ENCODE measurements around the gene FAM124B.
"Not testable (repeated sequence)": the region's sequence is repeated elsewhere in the genome, so short reads cannot be mapped to it uniquely, and the experiment has no call there.

The FAM124B gene

DNA sequence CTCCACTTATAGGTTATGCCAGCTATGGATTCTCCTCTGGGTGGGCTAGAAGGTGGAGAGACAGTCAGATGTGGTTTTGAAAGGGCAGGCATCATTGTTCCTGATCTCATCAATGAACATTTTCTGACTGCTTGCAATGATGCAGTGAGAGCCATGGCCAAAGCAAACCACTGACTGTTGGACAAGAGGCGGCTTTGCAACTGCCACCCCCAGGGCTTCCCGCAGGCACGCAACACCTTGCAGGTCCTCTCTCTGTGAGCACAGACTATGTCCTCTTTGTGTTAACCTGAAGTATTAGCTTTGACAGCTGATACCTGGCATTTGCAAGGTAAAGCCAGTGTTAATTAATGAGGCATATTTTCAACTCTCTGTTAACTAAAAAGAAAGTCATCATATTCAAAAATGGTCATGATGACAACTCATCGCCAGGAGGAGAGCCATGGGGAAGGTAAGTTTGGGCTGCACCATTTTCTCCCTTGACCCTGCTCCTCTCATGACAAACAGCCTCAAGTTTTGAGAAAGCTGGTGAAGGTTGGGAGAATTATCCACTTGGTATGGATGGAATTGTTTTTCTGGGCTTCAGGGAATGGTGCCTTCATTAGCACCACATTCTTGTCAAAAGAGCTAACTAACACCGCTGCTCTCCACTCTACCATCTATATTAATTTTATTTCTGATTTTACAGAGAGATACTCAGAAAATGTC is 14.9 kb upstream of the FAM124B start:
- DNase-seq (ENCODE audit: low read depth in 3 of 3, low spot score in 1 of 3), result no peak

DNA sequence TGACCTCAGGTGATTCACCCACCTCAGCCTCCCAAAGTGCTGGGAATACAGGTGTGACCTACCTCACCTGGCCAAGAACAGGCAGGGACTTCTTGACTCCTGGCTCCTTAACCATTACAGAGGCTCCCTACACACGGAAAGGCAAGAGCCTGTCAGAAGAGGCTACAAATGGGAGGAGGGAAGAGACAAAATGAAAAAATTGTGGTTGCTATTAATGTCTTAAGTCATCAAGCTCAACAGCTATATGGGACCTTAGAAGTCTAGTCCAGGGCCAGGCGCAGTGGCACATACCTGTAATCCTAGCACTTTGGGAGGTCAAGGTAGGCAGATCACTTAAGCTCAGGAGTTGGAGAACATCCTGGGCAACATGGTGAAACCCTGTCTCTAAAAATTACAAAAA is 11.5 kb upstream of the FAM124B start:
- DNase-seq (ENCODE audit: low read depth in 3 of 3, low spot score in 1 of 3), result no peak

DNA sequence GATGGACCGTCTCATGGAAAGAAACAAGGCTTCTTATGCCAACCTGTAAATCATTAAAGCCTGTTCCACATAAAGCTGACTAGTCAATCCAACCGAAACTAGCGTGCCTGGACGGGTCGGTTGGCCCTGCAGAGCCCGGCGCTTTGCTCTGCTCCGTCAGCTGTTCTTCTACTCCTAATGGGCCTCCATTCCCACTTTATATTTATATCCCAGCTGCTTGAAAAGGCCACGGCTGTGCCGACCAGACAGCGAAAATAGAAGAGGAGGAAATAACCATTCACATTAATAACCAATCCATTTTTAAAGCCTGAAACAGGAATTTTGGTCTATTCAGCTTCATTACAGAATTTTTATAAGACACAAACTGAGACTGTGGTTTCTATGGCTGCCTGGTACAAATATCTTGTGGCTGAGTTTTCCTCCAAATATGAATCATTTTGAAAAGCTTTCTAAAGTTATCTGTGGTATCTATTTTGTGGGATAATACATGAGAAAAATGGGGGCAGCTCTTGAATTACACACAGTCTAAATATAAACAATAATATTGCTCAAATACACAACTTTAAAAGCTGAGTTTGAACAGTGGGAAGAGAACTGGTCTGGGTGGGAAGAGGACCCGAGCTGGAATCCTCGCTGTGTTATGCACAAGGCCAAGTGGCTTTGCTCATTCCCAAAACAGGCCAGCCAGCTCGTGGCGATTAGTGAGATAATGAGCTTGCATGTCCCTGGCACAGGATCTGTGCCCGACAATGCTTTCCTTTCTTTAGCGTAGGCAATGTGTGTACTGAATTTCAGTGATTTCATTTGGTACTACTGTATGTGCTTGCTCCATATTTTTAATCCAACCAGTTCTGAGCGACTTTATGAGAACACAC is 10.5 kb upstream of the FAM124B start:
- no peak for DNase-seq (ENCODE audit: low read depth in 3 of 3, low spot score in 1 of 3)

DNA sequence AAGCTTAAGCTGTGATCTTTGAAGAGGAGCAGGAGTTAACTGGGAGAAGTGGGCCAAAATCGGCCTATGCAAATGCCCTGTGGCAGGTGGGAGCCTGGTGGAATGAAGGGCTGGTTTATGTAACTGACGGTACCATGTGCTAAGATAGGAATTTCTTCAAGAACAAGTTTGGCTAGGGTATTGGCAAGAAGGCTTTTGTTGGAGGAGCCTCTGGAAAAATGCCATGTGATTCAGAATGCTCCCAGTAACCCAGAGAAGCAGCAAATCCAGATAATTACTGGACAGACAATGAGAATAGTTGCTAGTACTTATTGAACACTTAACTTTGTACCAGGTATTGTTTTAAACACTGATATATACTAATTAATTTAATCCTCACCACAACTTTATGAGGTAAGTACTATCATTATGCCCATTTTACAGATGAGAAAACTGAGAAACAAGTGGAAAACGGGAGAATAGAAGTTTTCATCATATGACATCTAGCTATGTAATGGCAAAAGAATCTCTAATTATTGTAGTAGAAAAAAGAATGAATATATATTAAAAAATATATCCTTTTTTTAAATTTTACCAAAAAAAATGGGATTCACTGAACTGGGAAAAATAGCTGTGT is 9.1 kb upstream of the FAM124B start:
- DNase-seq (ENCODE audit: low read depth in 3 of 3, low spot score in 1 of 3), result no peak

DNA sequence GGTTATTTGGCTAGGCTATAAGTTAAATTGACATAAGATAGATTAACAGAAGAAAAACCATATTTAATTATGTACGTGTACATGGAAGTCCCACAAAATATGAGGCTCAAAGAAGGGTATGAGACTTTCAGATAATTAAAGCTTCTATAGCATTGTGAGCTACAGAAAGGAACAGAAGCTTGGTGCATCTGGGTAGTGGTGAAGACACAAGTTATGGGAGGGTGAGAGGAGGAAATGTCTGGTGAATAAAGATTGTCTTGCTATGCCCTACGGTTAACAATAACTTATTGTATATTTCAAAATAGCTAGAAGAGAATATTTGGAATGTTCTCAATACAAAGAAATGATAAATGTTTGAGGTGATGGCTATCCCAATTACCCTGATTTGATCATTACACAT is 6.8 kb upstream of the FAM124B start:
- DNase-seq (ENCODE audit: low read depth in 3 of 3, low spot score in 1 of 3), result no peak

DNA sequence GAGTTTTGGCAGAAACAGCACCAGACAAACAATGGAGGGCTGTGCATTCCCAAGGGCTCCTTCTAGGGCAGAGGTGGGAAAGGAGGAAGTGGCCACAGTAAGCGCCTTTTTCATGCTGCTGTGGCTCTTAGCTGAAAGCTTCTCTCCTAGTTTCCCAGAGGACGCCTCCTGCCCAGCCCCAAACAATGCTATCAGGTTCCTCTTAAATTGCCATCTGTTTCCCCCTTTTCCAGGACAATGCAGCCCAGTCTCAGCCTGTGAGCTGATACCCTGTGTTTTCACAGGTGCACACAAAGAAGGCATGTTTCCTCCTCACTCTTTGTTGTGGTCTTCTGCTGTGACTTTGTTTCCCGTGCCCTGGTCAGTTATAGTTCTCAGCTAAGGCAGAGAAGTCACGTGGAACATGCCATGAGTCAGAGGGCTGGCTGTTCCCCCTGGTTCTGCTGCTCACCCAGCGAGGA is 5.4 kb upstream of the FAM124B start:
- no peak for DNase-seq (ENCODE audit: low read depth in 3 of 3, low spot score in 1 of 3)

DNA sequence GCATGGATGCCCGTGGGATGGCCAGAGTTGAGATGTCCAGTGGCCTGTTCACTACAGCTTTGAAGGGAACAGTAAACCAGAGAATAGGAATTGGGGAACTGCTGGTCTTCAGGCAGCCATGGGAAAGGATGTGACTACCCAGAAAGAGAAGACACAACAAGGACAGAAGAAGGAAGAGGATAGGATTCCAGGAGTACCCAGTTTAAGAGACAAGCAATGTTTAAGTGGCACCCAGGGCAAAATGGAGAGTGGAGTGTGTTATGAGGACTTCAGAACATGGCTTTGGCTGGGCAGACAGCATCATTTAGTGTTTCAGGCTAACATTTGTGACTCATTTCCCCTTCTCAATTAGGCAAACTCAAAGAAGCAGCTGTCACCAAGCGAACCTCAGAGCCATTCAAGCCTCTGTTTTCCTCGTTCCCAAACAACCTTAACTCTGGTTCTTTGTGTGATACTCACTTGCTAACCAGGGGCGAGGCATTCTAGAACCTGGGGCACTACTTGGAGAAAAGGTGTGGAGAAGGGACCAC is 4.0 kb upstream of the FAM124B start:
- DNase-seq (ENCODE audit: low read depth in 3 of 3, low spot score in 1 of 3), result no peak

DNA sequence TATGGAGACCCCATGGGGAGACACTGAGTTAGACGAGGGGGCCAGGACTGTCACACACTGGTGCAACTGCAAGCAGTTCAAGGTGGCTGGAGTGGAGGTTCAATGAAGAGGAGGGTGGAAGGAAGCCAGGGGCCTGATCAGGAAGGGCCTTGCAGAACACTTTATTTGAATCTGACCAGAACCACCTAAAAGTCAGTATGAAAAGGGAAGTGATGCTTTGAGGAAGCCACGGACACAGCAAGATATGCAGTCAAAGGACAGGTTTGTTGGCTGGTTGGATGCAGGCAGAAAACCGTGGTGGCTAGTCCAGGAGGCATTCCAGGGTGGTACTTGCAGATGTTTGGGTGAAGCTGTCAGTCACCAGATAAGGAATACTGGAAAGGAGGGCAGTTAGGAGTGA is 3.5 kb upstream of the FAM124B start:
- no peak for DNase-seq (ENCODE audit: low read depth in 3 of 3, low spot score in 1 of 3)

DNA sequence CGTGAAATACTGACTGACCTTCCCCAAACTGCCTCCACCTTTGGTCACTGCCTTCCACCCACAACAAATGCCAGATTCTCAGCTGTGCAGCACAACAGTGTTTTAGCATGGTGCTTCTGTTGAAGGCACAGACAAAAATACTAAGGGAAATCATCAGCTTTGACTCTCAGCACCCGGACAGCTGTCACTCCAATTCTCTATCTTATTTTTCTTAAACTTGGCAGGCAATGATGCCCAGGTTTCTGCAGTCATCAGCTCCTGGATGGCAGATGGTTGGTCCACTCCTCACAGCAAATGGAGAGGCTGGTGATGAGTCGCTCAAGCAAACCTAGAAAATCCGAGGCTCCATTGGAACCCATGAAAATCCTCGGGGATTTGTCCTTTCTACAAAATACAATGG is 2.9 kb upstream of the FAM124B start:
- no peak for DNase-seq (ENCODE audit: low read depth in 3 of 3, low spot score in 1 of 3)

DNA sequence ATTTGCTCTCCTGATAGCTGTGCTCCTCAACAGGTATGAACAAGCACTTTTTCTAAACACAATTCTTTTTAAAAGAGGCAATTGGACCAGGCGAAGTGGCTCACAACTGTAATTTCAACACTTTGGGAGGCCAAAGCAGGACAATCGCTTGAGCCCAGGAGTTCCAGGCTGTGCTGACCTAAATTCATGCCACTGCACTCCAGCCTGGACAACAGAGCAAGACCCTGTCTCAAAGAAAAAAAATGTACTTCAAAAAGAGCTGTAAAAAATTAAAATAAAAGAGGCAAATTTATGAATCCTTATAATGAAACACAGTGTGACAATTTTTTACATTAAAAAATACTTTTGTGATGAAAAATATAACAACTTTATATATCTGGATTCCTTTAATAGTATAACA is 1.8 kb upstream of the FAM124B start:
- no peak for DNase-seq (ENCODE audit: low read depth in 3 of 3, low spot score in 1 of 3)

DNA sequence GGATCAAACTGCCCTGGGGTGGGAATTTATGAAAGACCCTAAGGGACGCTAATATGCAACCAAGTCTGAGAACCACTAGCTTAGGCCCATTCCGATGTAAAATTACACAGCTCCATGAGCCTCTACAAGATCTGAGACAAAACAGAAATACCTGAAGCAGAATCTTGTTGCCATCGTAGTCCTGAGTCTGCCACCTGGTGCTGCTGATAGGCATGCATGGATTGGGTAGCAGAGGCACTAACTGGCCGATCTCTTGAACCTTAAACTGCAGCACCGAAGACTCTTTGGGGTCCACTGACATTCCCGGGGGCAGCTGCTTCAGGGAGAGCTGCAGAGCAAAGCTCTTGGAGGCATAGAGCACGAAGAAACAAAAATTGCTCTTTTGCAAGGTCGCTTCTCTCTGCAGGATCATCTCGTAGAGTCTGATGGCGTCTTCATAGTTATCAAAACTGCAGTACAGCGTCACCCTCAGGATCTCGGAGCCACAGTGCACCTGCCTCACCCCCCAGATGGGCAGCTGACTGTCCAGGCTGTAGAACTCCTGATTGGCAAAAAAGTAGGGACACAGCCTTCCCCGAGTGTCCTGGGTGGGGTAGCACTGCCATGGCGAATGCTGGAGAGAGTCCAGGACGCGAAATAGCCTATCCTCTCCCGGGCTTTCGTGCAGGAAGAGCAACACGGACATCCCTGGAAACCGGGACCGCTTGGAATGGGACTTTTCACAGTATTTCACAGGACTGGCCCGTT is 848 bp downstream of the FAM124B start:
- no peak for DNase-seq (ENCODE audit: low read depth in 3 of 3, low spot score in 1 of 3)

DNA sequence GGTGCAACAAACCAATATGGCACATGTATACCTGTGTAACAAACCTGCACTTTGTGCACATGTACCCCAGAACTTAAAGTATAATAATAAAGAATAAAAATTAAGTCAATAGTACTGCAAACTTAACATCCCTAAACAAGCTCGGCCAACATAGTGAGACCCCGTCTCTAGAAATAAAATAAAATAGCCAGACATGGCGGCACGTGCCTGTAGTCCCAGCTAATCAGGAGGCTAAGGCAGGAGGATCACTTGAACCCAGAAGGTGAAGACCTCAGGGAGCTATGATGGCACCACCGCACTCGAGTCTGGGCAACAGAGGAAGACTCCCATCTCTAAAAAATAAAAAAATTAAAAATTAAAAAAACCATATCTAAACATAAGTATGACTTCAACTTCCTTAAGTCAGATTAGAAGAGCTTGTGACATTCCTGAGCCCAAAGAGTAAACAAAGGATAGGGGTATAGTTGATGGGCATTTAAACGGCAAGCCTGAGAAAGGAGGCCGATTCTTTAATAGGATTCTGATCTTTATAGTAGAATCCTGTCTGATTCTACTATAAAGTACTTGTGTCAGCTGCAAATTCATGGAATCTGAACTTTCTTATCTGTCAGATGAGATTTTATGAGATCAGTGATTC is 1.6 kb downstream of the FAM124B start:
- DNase-seq (ENCODE audit: low read depth in 3 of 3, low spot score in 1 of 3), result no peak

DNA sequence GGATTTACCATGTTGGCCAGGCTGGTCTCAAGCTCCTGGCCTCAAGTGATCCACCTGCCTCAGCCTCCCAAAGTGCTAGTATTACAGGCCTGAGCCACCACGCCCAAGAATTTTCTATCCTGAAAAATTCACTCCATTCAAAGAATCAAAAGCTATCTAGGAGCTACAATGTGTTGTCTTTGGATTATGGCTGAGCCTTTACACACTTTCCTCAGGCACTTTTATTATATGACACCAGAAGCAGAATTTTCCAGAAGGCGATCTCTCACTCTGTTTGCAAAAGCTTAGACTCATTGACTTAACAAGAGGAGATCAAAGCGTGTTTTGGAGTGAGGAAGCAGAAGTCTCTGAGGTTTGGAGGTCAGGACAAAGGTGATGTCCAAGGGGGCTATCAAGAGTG is 3.6 kb downstream of the FAM124B start:
- no peak for DNase-seq (ENCODE audit: low read depth in 3 of 3, low spot score in 1 of 3)

DNA sequence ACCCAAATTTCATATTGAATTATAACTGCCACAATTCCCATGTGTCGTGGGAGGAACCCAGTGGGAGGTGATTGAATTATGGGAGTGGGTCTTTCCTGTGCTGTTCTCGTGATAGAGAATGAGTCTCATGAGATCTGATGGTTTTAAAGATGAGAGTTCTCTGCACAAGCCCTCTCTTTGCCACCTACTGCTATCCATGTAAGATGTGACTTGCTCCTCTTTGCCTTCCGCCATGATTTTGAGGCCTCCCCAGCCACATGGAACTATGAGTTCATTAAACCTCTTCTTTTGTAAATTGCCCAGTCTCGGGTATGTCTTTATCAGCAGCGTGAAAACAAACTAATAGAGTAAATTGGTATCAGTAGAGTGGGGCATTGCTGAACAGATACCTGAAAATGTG is 4.8 kb downstream of the FAM124B start:
- DNase-seq (ENCODE audit: low read depth in 3 of 3, low spot score in 1 of 3), result not testable (repeated sequence)

DNA sequence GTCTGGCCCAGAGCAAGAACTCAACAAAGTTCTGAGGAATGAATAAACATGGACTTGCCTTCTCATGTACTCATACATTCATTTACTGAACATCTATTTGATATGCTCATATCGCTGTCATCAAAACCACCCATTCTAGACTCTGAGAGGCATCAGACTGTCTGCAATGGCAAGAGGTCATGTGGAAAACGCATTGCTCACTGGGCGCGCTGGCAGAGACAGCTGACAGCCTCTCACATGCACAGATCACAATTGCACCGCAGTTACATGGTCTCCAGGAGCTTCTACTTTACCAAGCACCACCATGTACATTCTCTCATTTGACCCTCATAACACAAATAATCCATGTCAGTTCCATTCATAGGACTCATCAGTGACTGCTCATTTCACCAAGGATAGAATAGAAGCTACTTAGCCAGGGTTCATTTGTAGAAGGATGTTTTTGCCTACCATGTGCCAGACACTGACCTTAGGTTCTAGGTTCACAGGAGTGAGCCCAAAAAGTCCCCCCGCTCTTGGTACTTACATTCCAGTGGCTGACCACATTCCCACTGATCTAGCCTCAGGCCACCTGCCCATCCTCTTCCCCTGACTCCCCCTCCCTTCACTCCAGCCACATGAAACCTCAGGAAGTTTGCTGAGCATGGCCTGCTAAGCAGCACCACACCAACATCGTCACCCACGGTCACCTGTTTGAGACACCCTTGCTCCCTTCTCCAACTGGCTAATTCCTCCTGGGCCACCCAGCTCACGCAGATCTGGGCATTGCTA is 6.1 kb downstream of the FAM124B start:
- no peak for DNase-seq (ENCODE audit: low read depth in 3 of 3, low spot score in 1 of 3)

DNA sequence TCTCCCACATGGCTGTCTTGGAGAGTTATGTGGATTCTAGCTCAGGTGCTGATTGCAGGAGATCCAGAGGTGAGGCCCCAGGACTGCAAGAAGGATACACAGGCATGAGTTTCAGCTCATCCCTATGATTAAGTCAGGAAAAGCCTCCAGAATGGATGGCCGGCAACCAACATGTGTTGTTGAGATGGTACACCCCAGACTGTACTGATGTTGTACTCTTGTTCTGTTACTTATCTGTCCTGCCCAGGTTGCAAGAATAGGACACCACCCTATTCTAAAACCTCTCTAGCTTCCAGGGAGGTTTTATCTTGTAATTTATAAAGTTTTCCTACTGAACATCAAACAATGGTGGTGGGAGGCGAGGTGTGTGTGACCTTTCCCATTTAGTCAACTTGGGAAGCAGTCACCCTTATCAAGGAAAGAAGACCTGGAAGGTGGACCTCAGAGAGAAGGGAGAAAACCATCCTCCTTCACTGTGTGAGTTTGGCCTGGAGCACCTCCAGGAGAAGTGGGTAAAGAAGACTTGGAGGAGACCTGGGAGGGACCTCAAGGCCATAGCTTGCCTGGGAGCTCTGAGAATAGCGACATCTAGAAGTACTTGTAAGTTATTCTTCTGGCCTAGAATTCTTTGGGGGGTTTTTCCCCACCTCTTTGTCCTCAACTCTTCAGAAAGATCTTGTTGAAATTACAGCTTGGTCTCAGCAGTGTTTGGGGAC is 8.6 kb downstream of the FAM124B start:
- no peak for DNase-seq (ENCODE audit: low read depth in 3 of 3, low spot score in 1 of 3)

DNA sequence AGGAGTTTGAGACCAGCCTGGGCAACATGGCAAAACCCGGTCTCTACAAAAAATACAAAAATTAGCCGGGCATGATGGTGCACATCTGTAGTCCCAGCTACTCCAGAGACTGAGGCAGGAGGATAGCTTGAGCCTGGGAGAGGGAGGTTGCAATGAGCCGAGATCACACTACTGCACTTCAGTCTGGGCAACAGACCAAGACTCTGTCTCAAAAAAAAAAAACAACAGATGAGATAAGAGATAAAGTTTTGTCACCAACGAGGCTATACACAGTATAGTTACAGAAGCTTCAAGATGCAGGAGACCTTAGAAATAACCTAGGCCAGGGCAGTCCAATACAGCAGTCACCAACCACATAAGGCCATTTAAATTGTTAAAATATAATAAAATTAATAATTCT is 9.4 kb downstream of the FAM124B start:
- DNase-seq (ENCODE audit: low read depth in 3 of 3, low spot score in 1 of 3), result no peak

DNA sequence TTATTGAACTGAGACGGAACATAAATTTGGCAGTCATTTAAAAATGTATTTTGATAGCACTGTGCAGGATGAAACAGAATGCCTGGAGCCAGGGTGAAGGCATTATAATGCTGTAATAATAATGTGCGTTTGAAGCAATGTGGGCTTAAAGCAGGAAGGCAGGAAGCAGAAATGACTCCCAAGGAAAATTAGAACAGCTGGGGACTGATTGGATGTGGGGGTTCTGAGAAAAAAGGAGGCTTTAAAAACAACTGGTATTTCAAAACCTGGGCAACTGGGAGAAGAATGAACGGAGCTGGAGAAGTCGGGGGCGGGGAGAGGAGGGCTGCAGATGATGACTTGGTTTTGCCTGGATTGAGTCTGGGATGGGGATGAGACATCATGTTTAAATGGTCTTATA is 12.6 kb downstream of the FAM124B start:
- DNase-seq (ENCODE audit: low read depth in 3 of 3, low spot score in 1 of 3), result no peak

DNA sequence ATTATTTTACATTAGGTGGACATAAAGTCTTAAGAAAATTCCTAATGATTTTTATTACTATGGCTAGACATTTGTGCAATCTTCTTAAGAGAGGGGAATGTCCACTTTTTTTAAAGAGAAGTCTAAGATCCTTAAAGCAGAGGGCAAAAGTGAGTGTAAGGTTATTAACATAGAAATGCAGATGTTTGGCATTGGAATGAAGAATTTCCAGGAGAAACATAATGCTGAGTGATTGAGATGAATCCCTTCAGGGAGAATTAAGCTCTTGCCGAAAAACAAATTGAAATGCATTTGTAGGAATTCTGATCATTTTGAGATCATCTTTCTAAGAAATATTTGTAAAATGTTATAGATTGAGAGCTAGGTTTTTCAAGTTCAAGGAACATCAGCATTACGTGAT is 15.0 kb downstream of the FAM124B start:
- DNase-seq (ENCODE audit: low read depth in 3 of 3, low spot score in 1 of 3), result no peak
